NCI-H748 treated with DMSO at 0.1 percent for 48 hours (cell line): ENCODE data around the gene LINC00237.

Experiments used
- DNase-seq: peaks from one replicate; lab custom pipeline; 2025; lab: John Stamatoyannopoulos, UW

Gene LINC00237

DNA sequence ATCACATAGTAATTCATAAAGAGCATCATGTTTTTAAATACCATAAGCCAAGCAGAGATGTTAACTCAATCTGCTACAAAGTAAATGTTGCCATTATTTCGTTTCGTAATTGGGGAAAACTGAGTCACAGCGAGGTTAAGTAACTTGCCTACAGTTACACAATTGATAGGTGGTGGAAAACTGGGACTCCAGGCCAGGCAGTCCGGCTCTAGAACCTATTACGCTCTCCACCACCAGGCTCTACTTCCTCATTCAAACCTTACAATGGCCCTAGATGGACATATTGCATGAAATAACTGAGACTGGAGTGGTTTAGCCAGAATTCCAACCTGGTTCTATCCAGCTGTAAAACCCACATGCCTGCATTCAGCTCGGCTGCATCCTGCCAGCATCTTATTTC lies 58.2 kb downstream of the LINC00237 start:
- no peak for DNase-seq

GRCh38 chr20:21046413-21047070 lies 59.6 kb downstream of the LINC00237 start:
- DNase-seq, result no peak
